ENCODE data around the gene MANF.
A peak's percentile ranks its signal among the peaks of the same experiment; 100 is the strongest.
"Not testable (repeated sequence)": the region's sequence is repeated elsewhere in the genome, so short reads cannot be mapped to it uniquely, and the experiment has no call there.

Gene MANF

DNA sequence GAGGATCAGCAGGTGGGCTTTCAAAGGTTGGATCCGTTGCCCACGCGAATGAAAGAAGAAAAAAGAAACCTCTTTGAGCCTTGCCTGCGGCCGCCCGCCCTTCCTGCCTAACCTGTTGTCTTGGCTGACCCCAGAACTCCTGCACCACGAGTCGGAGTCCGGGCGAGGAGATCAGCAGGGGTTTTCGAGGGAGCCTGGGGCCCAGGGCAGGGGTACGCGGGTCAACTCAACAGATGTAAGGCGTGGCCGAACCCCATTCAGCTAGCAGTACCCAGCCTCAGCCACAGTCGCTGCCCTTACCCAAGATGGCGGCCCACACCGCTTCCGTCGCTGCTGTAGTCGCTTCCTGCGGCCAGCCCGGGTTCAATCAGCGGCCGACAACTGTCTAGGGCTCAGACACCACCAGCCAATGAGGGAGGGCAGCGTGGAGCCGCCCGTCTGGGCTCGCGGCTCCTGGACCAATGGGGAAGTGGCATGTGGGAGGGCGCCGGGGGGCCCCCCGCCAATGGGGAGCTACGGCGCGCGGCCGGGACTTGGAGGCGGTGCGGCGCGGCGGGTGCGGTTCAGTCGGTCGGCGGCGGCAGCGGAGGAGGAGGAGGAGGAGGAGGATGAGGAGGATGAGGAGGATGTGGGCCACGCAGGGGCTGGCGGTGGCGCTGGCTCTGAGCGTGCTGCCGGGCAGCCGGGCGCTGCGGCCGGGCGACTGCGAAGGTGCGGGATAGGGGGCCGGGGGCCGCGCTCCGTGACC lies at the start of gene MANF:
MANF (plus strand) TSS at position 566 of the 748 bp plus-strand sequence; CDS start at position 618, 52 bp downstream.
- DNase-seq: peak; percentile 88

DNA sequence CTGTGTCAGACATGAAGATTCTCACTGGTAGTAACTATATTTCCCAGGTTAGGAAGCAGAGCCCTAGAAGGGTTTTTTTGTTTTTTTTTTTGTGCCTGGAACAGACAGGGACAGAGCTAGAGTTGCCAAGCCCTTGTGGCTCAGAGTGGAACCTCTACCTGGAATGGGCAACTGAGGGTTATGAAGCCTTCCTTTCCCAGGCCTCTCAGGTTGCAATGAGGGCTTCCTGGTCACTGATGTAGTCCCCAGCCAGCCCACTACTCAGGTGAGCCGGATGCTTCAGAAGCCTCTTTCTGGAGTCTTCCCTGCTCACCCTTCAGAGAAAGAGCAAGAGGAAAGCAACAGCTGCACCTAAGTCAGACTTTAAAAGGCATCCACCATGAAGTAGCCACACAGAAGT lies 48.8 kb upstream of the MANF start:
- no peak for DNase-seq

DNA sequence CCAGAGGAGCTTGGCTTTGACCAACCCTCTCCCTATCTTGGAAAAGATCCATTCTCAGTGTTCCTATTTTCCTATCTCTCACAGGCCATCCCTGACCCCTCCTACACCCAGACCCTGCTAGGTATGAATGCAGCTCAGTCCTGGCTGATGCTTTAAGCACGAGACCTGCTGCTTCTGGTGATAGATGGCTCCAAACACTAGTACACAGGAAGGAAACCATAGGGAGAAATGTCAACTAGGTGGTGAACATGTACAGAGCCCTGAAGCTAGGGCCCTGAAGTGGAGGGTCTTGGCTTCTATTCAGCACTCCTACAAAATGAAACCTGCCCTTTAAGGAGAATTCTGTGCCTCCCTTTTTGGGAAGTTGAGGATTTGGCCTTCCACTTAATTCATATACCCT lies 47.4 kb upstream of the MANF start:
- no peak for DNase-seq

DNA sequence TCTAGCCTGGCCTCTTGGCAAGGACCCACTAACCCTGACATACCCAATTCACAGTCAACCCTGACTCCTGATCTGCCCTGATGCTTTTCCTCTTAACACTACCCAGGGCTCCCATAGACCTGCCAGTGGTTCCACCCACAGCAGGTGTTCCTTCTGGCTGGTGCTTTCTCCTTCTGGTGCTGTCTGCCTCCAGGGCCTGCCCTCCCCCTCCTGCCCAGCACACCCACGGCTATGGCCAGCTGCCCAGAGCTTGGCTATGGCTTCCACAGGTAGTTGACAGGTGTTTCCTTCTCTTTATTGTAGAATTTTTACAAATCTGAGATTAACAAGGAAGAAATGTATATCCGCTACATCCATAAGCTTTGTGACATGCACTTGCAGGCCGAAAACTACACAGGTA lies 46.5 kb upstream of the MANF start:
- no peak for DNase-seq

DNA sequence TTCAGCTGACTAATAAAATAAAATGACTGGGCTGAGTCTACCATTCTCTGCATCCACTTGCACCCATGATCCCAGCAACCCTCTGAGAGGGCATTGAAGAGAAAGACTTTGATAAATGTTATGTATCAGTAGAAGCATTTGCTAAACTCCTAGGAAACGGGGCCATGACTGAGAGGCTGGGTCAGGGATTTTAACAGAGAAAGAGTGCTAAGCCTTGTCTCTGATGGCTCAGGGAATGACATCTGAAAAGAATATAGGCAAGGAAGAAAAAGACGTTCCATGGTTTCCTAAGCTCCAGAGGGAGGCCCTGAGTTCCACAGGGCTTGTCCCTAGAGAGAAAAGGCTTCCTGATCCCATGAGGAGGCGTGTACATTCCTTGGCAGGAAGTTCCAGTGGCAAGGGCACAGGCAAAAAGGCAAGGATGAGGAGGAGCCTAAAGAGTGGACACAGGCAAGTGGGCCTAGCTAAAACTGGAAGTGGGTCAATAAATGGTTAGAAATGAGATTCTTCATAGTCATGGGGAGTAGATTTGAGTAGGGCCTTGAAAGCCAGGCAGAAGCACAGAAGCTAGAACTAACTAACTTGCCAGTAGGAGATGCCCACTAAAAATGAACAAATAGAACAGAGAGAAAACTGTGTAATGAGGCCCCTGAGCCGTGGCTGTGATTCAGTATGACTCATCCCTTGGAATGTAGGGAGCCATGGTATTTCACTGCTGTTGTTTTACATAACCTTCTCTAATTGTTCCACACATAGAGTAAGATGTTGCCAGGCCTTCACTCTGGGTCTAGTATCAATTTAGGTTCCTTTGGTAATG lies 44.9 kb upstream of the MANF start:
- DNase-seq: no peak

DNA sequence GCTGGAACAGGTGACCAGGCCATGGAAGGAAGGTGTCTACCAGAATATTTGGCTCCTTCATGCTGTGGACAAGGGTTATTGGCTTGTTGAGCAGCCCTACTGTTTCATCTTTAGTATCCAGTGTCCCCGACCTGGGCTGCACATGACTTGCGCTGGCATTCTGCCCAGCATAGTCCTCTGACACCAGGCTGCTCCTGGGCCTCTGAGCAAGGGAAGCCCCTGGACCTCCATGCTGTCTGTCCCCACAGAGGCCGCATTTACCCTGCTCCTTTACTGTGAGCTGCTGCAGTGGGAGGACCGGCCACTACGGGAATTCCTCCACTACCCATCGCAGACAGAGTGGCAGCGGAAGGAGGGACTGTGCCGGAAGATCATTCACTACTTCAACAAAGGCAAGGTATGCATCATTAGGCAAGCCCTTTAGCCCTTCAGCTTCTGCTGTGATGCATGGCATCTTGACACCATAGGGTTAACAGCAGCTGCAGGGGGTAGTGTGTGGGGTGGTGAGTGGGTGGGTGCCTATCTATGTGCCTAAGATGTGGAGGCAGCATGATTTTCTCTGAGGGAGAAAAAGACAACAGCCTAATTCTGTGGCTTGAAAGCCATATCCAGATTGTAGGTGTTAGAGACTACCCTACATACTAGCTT lies 44.0 kb upstream of the MANF start:
- DNase-seq: no peak

DNA sequence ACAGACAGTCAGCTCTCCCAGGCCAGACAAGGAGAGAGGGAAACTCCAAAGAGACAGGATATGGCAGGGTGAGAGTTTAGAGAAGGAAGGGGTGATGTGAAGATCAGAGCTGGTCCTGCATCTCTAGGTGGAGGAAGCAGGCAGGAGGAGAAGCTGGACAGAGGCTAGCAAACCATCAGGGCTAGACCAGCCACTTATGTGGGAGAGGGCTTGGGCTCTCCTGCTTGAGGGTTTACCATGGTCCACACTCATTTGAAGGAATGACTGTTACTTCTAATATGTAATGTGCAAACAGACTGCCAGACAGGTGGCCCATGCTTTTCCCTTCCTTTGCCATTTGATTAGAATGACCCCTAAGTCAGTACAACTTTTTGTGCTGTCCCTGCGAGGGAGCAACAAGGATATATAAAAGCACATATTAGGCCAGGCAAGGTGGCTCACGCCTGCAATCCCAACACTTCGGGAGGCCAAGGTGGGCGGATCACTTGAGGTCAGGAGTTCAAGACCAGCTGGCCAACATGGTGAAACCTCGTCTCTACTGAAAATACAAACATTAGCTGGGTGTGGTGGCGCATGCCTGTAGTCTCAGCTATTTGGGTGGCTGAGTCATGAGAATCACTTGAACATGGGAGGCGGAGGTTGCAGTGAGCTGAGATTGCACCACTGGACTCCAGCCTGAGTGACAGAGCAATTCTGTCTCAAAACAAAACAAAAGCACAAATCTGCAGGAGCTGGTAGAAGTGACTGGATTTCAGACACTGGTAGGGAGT lies 41.0 kb upstream of the MANF start:
- DNase-seq: no peak

DNA sequence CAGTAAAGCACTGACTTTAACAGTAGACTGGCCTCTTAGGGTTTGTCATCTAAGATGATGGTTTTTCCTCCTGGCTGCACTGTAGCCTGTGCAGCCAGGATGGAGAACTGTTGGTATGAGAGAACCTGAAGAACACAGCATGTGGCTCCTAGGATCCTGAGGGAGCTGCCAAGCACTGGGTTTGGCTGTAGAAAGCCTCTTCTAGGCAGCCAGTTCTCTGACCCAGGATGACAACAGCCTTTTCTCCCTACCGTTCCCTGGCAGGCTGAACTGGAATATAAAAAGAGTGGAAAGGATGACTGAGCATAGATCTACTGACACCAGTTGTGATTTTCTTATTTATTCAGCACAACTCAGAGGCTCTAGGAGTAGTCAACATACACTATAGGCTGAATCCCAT lies 34.3 kb upstream of the MANF start:
- DNase-seq: no peak

DNA sequence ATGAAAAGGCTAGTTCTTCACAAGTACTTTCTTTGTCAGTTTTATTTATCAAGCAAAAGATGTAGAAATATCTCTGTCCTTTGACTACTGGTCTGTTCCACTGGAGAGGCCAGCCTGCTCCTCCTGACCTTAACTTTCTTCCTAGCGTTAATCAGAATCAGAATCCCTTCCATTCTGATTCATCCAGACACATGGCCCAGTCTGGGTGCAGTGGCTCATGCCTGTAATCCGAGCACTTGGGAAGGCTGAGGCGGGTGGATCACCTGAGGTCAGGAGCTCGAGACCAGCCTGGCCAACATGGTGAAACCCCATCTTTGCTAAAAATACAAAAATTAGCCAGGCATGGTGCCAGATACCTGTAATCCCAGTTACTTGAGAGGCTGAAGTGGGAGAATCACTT lies 32.0 kb upstream of the MANF start:
- no peak for DNase-seq

DNA sequence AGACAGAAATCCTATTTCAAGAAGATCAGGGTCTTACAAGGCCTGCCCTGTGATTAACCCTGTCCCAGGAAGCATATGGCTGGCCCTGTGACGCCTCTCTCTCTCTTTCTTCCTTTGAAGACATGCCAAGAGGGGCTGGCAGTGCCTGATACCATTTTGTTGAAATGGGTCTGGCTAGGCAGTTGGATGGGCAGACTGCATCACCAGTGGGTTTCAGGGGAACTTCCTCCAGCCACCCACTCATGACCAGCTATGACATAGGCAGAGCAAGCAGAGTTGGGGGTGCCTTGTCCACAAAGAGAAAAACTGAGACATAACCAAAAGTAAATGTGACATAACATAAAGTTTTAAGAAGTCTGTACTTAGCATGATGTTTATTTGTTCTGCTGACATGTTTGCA lies 31.4 kb upstream of the MANF start:
- peak; percentile 15 for DNase-seq

DNA sequence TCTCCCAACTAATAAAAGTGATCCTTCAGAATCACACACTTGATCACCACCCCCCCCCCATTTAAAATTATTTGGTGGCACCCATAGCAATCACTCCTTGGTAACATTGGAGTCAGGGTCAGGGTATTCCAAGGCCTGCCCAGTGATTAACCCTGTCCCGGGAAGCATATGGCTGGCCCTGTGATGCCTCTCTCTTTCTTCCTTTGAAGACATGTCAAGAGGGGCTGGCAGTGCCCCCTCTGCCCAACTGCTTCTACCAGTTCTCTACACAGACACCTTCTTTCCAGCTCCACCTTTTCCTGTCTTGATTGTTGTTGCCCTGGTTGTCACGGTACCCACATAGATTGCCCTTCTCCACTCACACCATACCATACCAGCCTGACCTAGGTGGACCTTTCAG lies 30.9 kb upstream of the MANF start:
- DNase-seq: no peak

DNA sequence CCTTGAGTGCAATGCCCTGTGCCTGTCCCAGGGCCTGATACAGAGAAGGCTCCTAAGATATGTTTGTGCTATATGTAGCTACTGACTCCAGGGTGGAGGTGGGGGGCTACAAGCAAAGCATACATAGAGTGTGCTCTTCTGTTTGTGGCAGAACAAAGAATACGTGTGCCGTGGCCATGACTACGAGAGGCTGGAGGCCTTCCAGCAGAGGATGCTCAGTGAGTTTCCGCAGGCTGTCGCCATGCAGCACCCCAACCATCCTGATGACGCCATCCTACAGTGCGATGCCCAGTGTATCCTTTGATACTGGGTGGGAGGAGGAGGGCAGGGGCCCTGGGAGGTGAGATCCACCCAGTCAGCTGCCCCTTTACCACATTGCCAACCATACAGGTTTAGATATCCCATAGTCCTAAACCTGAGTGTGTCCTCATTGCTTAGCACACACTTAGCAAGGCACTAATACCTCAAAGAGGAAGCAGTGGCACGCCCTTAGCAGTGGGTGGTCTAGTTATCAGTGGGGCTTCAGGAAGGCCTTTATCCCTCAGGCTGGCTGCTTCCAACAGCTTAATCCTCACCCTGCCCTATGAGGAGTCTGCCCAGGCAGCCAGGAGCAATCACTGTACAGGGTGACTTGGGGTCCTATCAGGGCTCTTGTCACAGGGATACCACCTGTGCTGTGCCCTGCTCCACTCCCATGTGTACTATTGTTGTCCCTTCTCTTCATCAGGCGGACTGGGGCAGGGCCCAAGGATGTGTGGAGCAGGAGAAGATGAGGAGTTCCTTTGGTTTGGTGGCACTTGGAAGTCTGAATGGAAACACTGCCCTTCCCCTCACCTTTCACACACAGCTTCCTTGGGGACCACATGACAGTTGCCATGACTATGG lies 30.1 kb upstream of the MANF start:
- DNase-seq: no peak

DNA sequence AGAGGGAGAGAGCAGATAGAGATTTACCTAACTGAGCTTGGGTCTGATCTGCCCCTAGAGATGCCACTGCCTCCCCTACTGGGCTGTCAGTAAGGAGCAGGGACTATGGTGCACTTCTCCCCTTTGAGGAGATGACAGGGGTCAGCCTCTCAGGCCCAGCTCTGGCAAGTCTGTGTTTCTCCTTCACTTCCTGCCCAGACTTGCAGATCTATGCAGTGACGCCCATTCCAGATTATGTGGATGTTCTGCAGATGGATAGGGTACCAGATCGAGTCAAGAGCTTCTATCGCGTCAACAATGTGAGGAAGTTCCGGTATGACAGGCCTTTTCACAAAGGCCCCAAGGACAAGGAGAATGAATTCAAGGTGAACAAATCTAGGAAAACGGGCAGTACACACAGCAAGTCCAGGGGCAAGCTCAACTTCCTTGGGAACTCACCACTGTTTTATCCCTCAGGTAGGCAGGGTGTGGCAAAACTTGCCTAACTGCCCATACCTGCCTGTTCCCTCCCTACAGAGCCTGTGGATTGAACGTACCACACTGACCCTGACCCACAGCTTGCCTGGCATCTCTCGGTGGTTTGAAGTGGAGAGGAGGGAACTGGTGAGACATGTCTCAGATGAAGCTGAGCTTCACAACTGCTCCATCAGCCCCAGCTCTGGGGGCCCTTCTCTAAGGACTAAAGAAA lies 29.1 kb upstream of the MANF start:
- DNase-seq: no peak

DNA sequence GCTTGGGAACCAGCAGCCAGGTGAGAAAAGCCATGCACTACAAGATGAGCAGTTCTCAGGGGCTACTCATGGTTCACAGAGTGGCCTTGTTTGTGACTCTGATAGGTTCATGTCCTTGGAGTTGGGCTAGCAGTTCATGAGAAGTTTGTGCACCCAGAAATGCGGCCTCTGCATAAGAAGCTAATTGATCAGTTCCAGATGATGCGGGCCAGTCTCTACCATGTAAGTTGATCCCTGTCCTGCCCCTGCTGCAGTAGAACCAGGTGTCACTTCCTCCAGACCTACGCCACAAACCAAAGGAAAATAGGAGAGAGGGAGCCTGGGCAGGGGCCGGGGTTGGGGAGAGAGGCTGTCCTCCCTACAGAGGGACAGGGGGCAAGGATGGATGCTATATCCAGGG lies 27.2 kb upstream of the MANF start:
- no peak for DNase-seq

DNA sequence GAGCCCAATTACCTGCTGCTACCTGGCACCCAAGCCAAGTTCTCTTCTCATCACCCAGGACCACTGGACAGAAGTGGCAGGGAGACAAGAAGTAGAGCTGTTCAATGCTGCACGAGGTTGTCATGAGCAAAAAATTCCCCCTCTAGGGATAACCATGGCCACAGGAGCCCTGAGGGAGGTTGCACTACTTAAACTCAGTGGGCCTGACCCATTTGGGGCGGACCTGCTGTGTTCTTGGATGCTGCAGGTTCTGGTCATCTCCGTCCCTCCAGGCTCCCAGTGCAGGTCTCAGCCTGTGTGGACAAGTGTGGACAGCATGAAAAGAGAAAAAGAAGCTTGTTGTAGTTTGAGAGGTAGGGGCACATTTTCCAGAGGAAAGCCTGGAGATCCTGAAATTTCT lies 26.1 kb upstream of the MANF start:
- DNase-seq: no peak

DNA sequence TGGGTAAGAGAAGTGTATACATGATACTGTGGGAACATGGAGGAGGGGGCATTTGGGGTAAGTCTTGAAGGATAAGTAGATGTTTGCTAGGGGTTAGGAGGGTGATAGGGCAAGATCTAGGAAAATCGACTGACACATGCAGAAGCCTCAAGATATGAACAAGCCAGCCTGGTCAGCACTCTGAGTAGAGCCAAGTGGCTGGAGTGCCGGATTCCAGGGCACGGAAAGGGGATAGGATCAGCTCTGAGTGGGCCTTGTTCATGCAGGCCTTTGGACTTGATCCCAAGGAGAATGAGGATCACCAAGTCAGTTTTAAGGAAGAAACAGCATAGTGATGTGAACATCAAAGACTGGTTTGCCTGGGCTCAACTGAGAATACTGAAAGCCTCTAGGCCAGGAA lies 24.3 kb upstream of the MANF start:
- DNase-seq: no peak

DNA sequence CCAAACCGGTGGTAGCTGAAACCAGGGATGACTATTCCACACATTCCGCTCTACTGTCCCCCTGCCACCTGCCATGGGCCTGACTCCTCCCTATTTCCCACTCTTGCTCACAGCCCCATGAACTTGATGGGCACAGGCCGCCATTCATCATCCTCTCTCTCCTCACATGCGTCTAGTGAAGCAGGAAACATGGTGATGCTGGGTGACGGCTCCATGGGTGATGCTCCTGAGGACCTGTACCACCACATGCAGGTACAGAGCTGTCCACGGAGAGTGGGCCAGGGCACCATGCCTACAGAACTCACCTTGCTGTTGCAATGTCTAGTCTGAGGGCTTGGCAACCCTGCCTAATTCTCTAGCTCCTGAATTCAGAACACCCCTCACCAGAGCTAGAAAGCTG lies 23.3 kb upstream of the MANF start:
- DNase-seq: no peak

DNA sequence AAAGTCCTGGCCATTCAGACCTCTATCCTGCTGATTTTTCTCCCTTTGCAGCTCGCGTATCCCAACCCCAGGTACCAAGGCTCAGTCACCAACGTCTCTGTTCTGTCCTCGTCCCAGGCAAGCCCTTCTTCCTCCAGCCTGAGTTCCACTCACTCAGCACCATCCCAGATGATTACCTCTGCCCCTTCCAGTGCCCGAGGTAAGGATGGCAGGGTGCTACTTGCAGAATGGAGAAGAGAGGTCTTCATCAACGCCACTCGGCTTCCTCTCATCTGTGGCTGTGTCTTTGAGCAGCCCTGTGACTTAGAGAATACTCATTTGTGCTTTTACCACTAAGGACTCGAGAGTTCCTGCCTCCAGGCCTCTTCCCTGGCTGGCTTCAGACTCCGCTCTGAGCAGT lies 22.6 kb upstream of the MANF start:
- DNase-seq: no peak

DNA sequence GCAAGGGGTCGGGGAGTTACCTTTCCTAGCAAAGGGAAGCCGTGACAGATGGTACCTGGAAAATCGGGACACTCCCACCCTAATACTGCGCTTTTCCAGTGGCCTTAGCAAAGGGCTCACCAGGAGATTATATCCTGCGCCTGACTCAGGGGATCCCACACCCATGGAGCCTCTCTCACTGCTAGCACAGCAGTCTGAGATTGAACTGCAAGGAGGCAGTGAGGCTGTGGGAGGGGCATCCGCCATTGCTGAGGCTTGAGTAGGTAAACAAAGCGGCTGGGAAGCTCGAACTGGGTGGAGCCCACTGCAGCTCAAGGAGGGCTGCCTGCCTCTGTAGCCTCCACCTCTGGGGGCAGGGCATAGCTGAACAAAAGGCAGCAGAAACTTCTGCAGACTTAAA lies 16.8 kb upstream of the MANF start:
- DNase-seq: not testable (repeated sequence)

DNA sequence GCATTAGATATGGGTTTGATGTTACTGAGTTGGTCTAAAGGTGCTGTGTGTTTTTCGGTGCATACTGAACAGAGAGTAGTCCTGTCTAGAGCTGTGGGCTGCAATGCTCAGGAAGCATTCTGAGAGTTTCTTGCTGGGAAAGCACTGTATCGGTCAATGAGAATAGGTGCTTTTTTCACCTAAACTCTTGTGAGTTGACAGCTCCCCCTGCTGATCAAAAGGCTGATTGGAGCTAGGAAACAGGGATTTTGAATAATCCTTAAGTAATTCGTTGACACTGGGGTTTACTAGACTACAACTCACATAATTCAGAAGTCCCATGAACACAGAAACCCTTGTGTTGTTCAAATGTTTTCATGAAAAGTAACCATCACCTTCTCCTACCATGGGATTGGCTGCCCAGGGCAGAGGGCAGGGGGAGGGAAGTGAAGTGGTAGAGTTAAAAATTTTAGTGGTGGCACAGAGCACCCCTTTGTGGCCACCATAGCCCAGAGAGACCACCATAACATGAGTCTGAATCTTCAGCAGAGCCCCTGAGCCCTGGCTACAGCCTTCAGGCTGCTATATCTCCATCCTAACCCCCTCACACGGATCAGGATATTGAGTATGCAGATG lies 13.0 kb upstream of the MANF start:
- no peak for DNase-seq
